GM10847 (cell line): ENCODE results near the gene HASPIN.

Source experiments
- POLR2A ChIP-seq: IDR thresholded peaks from 2 replicates; pipeline ENCODE4 v1.6.1; 2011; ENCODE audit not compliant: insufficient read length; ENCODE audit errors: extremely low read depth

HASPIN gene

GRCh38 chr17:3723556-3724377, at the start of gene HASPIN:
Gene HASPIN, plus strand, starts transcription at chr17:3723903. Its CDS starts 33 bp downstream, at chr17:3723936.
- peak; percentile 75 for TF ChIP-seq POLR2A

GRCh38 chr17:3675886-3676285, 47.8 kb upstream of the HASPIN start:
- TF ChIP-seq POLR2A, result no peak

- no peak for TF ChIP-seq POLR2A
Measured at GRCh38 chr17:3678095-3678820, 45.4 kb upstream of the HASPIN start.

- no peak for TF ChIP-seq POLR2A
Measured at GRCh38 chr17:3678821-3679530, 44.7 kb upstream of the HASPIN start.

GRCh38 chr17:3679531-3680126, 44.1 kb upstream of the HASPIN start:
- TF ChIP-seq POLR2A, result no peak

GRCh38 chr17:3681057-3681456, 42.6 kb upstream of the HASPIN start:
- no peak for TF ChIP-seq POLR2A

GRCh38 chr17:3681565-3681964, 42.1 kb upstream of the HASPIN start:
- TF ChIP-seq POLR2A, result no peak

GRCh38 chr17:3682033-3682432, 41.7 kb upstream of the HASPIN start:
- TF ChIP-seq POLR2A, result no peak

GRCh38 chr17:3683054-3683511, 40.6 kb upstream of the HASPIN start:
- TF ChIP-seq POLR2A, result no peak

- TF ChIP-seq POLR2A, result no peak
Measured at GRCh38 chr17:3685174-3685573, 38.5 kb upstream of the HASPIN start.

- no peak for TF ChIP-seq POLR2A
Measured at GRCh38 chr17:3688027-3688553, 35.6 kb upstream of the HASPIN start.

GRCh38 chr17:3688852-3689261, 34.8 kb upstream of the HASPIN start:
- no peak for TF ChIP-seq POLR2A

- no peak for TF ChIP-seq POLR2A
Measured at GRCh38 chr17:3689262-3690093, 34.2 kb upstream of the HASPIN start.

- no peak for TF ChIP-seq POLR2A
Measured at GRCh38 chr17:3690094-3690715, 33.5 kb upstream of the HASPIN start.
